Hematopoietic multipotent progenitor cell treated with erythropoietin and hydrocortisone succinate and interleukin-3 and kit ligand, for 4 days (in vitro differentiated cells): ENCODE measurements around the gene MYOT.
"Not testable (repeated sequence)": the region's sequence is repeated elsewhere in the genome, so short reads cannot be mapped to it uniquely, and the experiment has no call there.

Experiments
- DNase-seq: peaks from one replicate; pipeline ENCODE4 v3.0.0-alpha.2; 2015

The MYOT gene

DNA sequence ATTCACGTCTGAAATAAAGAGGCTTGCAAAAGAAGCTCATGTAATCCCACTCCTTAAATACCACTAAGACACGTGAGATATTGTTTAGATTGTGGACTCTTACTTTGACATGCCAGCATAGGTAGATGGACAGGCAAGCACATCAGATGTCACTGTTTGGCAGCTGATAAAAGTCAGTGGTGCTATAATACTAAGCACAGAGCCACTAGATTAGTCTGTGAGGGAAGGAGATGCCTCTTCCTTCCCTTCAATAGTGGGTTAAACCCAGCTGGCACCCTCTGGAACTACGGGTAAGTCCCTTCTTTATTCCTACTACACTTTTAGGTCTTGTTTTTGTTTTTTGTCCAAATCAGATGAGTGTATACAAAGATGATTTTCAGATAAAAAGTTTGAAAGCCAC, at the start of gene MYOT:
TSS of gene MYOT (plus strand) at position 197 of the 400 bp plus-strand sequence. CDS start 2,792 bp downstream, outside the sequence.
- peak; percentile 31 for DNase-seq

- no peak for DNase-seq
Observed at GRCh38 chr5:137819766-137820165, 47.9 kb upstream of the MYOT start.

DNA sequence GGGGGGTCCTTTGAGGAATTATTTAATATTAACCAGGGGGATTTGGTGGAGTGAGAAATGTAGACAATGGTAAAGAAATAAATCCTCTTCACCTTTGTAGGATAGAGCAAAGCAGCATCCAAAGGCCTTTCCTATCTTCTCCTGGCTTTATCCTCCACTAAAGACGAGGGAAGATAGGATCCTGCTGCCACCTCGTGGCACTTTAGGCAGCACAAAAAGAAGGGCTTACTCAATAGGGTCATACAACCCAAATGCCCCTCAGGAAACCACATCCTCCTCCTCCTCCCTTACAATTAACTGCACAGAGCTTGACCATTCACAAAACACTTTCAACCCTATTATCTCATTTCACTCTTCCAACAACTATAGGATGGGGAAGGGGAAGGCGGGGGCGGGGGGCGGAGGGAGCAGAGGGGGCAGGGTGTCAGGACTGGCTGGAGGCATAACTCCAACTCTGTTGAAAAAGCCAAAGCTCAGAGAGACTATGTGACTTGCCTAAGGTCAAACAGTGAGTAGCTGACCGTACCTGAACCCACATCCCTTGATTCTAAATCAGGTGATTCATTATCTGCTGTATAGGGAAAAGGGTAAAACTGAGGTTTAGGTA, 45.4 kb upstream of the MYOT start:
- DNase-seq, result peak; percentile 74

DNA sequence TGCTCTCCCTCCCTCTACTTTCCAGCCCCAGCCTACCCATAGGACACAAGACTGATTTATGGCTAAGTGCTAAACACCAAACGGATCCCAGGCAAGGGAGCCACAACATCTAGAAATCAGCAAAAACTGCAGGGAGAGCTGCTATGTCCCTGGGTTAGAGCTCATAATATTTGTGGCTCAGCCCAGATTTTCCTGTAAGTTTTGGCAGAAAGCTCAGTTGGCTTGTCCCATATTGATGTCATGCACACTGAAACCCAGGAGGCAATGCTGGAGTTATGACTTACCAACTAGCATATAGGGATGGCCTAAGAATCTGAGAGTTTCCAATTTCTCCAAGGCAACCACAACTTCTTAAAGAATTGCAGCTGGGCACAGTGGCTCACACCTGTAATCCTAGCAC, 44.7 kb upstream of the MYOT start:
- no peak for DNase-seq

DNA sequence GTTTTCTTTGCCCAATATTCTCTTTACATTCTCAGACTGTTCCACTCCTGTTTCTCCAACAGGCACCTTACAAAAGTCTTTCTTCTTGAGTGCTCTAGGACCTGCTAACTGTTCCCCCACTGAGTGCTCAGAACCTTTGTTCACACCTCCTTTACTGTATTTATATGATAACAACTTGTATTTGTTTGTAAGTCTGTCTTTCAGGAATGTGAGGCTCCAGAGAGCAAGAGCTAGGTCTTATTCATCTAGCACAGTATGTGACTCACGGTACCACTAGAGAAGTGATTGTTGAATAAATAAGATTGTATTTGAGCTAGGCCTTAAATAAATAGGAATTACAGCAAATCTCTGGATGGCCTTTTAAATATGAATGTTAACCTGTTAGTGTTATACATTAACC, 42.5 kb upstream of the MYOT start:
- no peak for DNase-seq

GRCh38 chr5:137826067-137826466, 41.6 kb upstream of the MYOT start:
- DNase-seq, result no peak

GRCh38 chr5:137828180-137828579, 39.5 kb upstream of the MYOT start:
- no peak for DNase-seq

DNA sequence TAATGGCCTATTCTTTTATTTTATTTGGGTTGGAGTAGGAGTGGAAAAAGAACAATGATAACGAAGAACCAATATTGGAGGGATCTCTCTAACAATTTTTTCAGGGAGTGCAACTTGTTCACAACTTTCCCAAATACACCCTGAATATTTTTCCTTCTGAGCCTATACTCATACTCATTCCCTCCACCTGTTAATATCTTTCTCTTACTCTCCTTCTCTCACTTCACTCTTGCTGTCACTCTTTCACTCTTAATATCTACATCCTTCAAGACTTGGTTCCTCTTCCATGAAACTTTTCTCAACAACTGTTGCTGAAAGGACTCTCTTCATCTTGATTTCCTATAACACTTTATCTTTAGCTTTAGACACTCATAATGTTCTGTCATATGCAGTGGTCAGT, 39.0 kb upstream of the MYOT start:
- DNase-seq, result no peak

- DNase-seq, result no peak
Observed at GRCh38 chr5:137831105-137831504, 36.6 kb upstream of the MYOT start.

GRCh38 chr5:137831526-137831925, 36.1 kb upstream of the MYOT start:
- DNase-seq, result no peak

DNA sequence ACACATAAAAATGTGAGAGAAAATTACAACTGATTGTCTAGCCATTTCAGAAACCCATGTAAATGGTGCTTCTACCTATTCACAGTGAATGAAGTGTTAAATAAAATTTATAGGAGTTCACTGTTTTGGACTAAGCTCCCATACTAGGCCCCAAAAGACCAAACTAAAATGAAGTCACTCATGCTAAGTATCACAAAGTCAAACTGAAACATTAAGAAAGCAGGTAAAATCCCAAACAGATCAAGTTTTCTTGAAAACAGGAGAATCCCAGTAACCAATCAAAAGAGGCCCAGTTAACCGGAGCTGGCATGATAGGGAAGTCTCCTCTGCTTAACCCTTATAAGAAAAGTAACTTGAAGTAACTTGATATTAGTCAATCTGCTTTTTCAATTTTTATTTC, 35.2 kb upstream of the MYOT start:
- DNase-seq, result no peak

DNA sequence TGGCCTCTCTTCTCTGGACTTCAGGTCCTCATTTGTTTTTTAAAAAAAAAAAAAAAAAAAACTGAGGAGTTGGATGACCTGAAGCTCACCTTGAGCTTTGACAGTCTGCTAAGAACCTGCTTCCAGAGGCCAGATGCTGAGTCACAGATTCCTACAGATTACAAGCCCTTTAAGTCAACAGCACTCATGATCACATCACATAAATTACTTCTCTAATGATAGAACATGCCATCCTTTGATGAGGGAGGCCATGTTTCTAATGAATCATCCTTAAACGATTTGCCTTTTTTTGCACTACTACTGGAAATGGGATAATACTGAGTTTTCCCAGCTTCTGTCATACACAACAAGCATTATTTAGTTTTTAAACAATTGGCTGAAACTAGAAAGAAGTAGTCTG, 34.2 kb upstream of the MYOT start:
- DNase-seq, result peak; percentile 17

DNA sequence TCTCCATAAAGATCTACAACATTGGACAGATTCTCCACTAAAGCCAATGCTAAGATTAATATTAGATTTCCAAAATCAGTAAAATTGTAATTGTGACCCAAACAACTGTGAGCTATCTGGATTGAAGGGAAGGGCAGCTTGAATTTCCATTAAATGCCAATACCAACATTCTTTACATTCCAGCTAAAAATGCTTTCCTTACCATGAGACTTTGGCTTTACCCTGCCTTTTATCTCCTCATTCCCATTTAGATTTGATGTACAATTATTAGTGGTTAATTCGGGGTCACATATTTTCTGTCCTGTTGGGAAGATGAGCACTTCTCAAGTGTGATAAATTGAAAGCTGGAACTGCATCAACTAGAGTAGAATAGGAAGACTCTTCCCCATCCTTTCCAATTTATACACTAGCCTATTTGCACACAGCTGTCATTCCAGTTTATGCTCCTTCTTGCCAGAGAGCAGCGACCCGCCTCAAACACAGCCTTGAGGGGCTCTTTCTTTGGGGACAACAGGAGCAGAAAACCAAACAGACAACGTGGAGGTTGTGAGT, 33.1 kb upstream of the MYOT start:
- no peak for DNase-seq

DNA sequence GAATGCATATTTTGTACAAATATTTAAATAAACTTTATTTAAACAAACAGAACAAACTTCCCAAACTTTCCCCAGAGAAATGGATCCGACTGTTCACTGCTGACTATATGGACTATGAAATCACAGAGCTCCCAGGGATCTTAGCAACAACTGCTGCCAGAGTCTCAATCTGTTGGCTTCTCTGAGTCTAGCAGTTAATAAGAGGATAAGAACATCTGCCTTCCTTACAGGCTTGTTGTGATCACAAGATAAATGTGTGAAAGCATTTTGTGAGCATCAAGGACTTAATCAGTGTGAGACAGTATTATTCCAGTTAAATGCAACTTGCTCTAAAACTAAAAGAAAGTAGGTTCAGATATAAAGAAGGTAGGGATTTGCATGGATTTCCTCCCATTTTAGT, 31.4 kb upstream of the MYOT start:
- DNase-seq, result no peak

DNA sequence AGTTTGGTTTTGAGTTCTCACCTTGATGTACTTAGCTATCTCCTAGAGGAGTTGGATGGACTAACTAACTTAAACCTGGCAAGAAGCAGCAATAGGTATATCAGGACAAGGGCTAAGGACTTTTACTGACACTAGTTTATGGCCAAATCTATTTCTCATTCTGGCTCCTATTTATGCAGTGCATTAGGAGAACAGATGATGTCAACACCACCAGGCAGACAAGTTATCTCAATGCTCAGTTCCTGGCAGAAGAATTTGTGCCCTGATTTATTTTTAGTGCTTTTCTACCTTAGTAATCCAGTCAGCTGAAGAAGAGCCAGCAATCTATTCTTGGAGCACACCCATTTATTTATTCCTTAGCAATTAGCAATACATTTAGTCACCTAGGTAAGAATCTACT, 30.7 kb upstream of the MYOT start:
- DNase-seq, result no peak

- no peak for DNase-seq
Observed at GRCh38 chr5:137837491-137838394, 29.9 kb upstream of the MYOT start.

DNA sequence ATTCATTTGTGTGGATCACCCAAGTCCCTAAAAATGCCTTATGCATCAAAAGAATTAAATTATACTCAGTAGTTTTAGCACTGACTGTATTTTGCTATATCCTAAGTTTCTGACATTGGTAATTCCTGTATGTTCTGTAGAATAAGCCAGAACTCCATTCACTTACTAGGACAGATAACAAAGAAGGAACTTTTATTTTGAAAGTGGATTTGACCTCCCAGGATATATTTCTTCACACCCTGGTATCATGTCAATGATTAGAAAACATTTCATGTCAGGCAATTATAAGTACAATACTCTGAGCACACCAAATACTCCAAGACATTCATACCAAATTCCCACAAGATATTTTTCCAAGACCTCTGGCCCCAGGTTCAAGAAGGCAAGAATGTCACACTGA, 28.7 kb upstream of the MYOT start:
- DNase-seq, result no peak

GRCh38 chr5:137842296-137842695, 25.4 kb upstream of the MYOT start:
- DNase-seq, result no peak

DNA sequence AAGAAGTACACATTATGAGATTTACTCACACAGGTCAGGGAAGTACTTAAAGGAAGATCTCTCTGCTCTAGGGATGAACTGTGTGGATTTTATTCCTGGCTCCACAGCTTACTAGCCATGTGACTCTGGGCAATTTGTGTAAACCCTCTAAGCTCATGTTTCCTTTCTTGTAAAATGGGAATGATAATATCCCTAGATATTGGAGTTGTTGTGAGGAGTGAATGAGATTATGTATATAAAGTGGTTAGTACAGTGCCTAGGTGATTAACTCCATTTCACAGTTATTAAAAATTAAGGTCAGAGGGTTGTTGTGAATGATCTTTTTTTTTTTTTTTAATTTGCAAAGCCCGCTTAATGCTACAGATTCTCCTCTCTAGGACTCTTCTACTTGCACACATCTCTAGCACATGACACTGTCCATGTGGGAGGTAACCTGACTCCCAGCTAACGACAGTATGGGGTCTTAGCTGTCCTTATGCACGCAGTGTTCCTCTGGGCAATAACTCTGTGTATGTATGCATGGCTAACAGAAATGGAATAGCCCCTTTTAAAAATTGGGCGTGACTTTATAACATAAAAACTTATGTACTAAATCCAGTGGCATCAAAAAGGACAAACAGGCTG, 23.9 kb upstream of the MYOT start:
- no peak for DNase-seq

GRCh38 chr5:137845472-137845871, 22.2 kb upstream of the MYOT start:
- DNase-seq, result no peak

GRCh38 chr5:137847687-137848086, 20.0 kb upstream of the MYOT start:
- DNase-seq, result no peak

- DNase-seq, result not testable (repeated sequence)
Observed at GRCh38 chr5:137853165-137853564, 14.5 kb upstream of the MYOT start.

DNA sequence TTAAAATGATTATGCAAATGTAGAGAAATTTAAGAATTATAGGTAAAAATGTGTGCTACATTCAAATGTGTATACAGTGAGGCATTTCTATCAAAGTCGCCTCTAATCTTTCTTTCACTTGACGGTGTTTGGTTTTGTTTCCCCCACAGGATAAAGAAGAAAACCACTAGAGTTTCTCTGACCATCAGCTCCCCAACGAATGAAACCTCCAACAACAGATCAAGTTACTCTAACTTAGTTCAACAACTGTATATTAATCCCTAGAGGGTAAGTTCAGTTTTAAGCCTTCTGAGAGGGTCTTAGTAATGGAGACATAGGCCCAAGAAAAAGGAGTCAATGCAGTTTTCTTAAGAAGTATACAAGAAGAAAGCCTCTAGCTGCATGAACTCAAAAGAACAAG, 11.5 kb upstream of the MYOT start:
- no peak for DNase-seq
